LNCAP (cell line): ENCODE measurements around the gene MMP3.

Experiments used
- CTCF ChIP-seq: fragments of 450-650 bp; IDR thresholded peaks from 2 replicates; pipeline ENCODE4 v1.5.1; 2017; ENCODE audit warnings: mild to moderate bottlenecking

The MMP3 gene

GRCh38 chr11:102868339-102868738 lies 24.9 kb upstream of the MMP3 start:
- TF ChIP-seq CTCF, result no peak

- TF ChIP-seq CTCF, result no peak
Observed at GRCh38 chr11:102864724-102865123, 21.3 kb upstream of the MMP3 start.

- no peak for TF ChIP-seq CTCF
Observed at GRCh38 chr11:102853956-102854355, 10.5 kb upstream of the MMP3 start.

GRCh38 chr11:102853055-102853454 lies 9.6 kb upstream of the MMP3 start:
- TF ChIP-seq CTCF, result no peak

GRCh38 chr11:102850973-102851745 lies 7.8 kb upstream of the MMP3 start:
- TF ChIP-seq CTCF, result no peak

GRCh38 chr11:102849311-102849710 lies 5.9 kb upstream of the MMP3 start:
- TF ChIP-seq CTCF, result no peak

GRCh38 chr11:102846292-102846691 lies 2.9 kb upstream of the MMP3 start:
- TF ChIP-seq CTCF, result no peak

GRCh38 chr11:102842930-102843329 lies 479 bp downstream of the MMP3 start:
- TF ChIP-seq CTCF, result no peak
